Kidney (tissue), 14 donors: ENCODE results near the gene MAPK6. TPM values are rescaled to one million over a fixed set of nuclear protein-coding genes. Genes with fewer than 3 reads are reported as not detected.

ENCODE experiments used
- DNase-seq, 5 donors: peaks; one replicate each; pipeline ENCODE4 v3.0.0-alpha.2; 2013 to 2020
- FAIRE-seq: peaks from 2 replicates; lab custom pipeline; 2012; peaks lifted over from hg19 to GRCh38; lab: Jason Lieb, UNC
- H3K27ac ChIP-seq, 2 donors: one replicate each; pipeline ENCODE4 v1.7.0; 2013; ENCODE audit warnings: low read depth in 2 of 2, low read length in 2 of 2, inconsistent platforms in 1 of 2
- H3K27me3 ChIP-seq: one replicate; pipeline ENCODE4 v1.7.1; 2013; ENCODE audit warnings: low read length, inconsistent platforms; ENCODE audit not compliant: control insufficient read depth, insufficient read depth
- H3K36me3 ChIP-seq, 3 donors: one replicate each; pipeline versions ENCODE4 v1.7.0 to v1.7.1; 2013; ENCODE audit warnings: low read length in 3 of 3, control low read depth in 1 of 3, inconsistent platforms in 1 of 3; ENCODE audit not compliant: insufficient read depth in 3 of 3, control insufficient read depth in 2 of 3
- H3K4me1 ChIP-seq, 3 donors: one replicate each; pipeline versions ENCODE4 v1.7.0 to v1.7.1; 2013; ENCODE audit warnings: low read length in 3 of 3, inconsistent platforms in 1 of 3, low read depth in 1 of 3; ENCODE audit not compliant: control insufficient read depth in 2 of 3, insufficient read depth in 2 of 3
- H3K4me3 ChIP-seq, 3 donors: one replicate each; pipeline versions ENCODE4 v1.7.0 to v1.8.1; 2013; ENCODE audit warnings: low read length in 3 of 3, control low read depth in 1 of 3, inconsistent platforms in 1 of 3
- H3K9ac ChIP-seq, 3 donors: one replicate each; pipeline versions ENCODE4 v1.7.0 to v1.7.1; 2013; ENCODE audit warnings: low read length in 3 of 3, control low read depth in 1 of 3, inconsistent platforms in 1 of 3
- H3K9me3 ChIP-seq, 3 donors: one replicate each; pipeline versions ENCODE4 v1.7.0 to v1.7.1; 2013; ENCODE audit warnings: low read length in 3 of 3, control low read depth in 1 of 3, inconsistent platforms in 1 of 3; ENCODE audit not compliant: control insufficient read depth in 2 of 3, insufficient read depth in 1 of 3
- CTCF ChIP-seq: IDR thresholded peaks from 3 replicates; pipeline ENCODE4 v1.5.1; 2012; ENCODE audit warnings: mild to moderate bottlenecking, moderate library complexity, borderline replicate concordance; ENCODE audit not compliant: insufficient read depth; ENCODE audit errors: extremely low read depth
- intact Hi-C: fragments of 100-400 bp; cut with DNase I; formaldehyde crosslinking; loops from one replicate; pipeline ENCODE4 v1.11.1; 2022
- polyA plus RNA-seq: library from polyadenylated mRNA; stranded (reverse); fragments of 350-450 nt; fragmentation: Illumina TruSeq; extraction: RNeasy Lipid Tissue Mini Kit (QIAGEN cat#74804); gene quantifications from one replicate; pipeline ENCODE4 v1.2.3, GENCODE V29; 2014; ENCODE audit warnings: low read depth, low replicate concordance; ENCODE audit not compliant: insufficient read depth
- total RNA-seq: library from RNA; stranded (reverse); fragmentation: NEBNext Ultra II Directional; extraction: Animal tissue kit (Norgen Biotek cat#: 25700); gene quantifications from one replicate; pipeline ENCODE4 v1.2.1, GENCODE V29; 2021
- donor health status: control.
- donor health status: control.
- donor health status: control.
- donor health status: control.
- donor health status: control.
- donor health status: DM: yes; HTN: yes; CAD: no.
- donor health status: Normal renal cell carcinoma (clear cell type).

Gene MAPK6
- total and polyA plus RNA-seq, 2 donors from 2014 or later: 6.5 to 22.9 TPM

- Histone ChIP-seq H3K4me1 (peaks cover 0 to 6% (median 0%) of the 10 kb centered on the region in 3 donors), H3K9me3 (no peaks in the 10 kb centered on the region), H3K9ac (no peak overlapping the region), H3K27ac (no peak overlapping the region), H3K36me3 (no peaks in the 10 kb centered on the region), H3K4me3 (no peak overlapping the region), H3K27me3 (no peaks in the 10 kb centered on the region)
- intact Hi-C loops: no loop called here
- TF ChIP-seq CTCF: no peak
- DNase-seq (no peak), FAIRE-seq (no peak)
Observed at GRCh38 chr15:52013151-52013791, 5.7 kb upstream of the MAPK6 start.

GRCh38 chr15:52014616-52015015 lies 4.4 kb upstream of the MAPK6 start:
- FAIRE-seq: no peak
- H3K27ac ChIP-seq: no peak overlapping the region
- no peak for DNase-seq
- H3K9me3 ChIP-seq: no peaks in the 10 kb centered on the region
- H3K9ac ChIP-seq: no peak overlapping the region
- H3K36me3 ChIP-seq: no peaks in the 10 kb centered on the region
- peaks cover 0 to 3% (median 0%) of the 10 kb centered on the region in 3 donors for H3K4me1 ChIP-seq
- intact Hi-C loops: no loop called here
- TF ChIP-seq CTCF: no peak
- no peak overlapping the region for H3K4me3 ChIP-seq
- H3K27me3 ChIP-seq: no peaks in the 10 kb centered on the region

GRCh38 chr15:52016316-52016715 lies 2.7 kb upstream of the MAPK6 start:
- no peak overlapping the region for H3K9ac ChIP-seq
- no peak overlapping the region for H3K27ac ChIP-seq
- FAIRE-seq (no peak), DNase-seq (no peak)
- no peaks in the 10 kb centered on the region for H3K36me3 ChIP-seq
- H3K4me3 ChIP-seq: no peak overlapping the region
- peaks cover 0 to 4% (median 3%) of the 10 kb centered on the region in 3 donors for H3K4me1 ChIP-seq
- no peak for TF ChIP-seq CTCF
- H3K27me3 ChIP-seq: no peaks in the 10 kb centered on the region
- no peaks in the 10 kb centered on the region for H3K9me3 ChIP-seq
- intact Hi-C loops: no loop called here
